Activated naive CD4-positive, alpha-beta T cell treated with anti-CD3 and anti-CD28 coated beads, Interleukin-2, amount 50 U/mL, for 16 hours (primary cell): ENCODE results near the gene PDK2.
"Not testable (repeated sequence)": the region's sequence is repeated elsewhere in the genome, so short reads cannot be mapped to it uniquely, and the experiment has no call there.

ENCODE experiments used
- DNase-seq: peaks from one replicate; pipeline ENCODE4 v3.0.0-alpha.2; 2020

PDK2 gene

DNA sequence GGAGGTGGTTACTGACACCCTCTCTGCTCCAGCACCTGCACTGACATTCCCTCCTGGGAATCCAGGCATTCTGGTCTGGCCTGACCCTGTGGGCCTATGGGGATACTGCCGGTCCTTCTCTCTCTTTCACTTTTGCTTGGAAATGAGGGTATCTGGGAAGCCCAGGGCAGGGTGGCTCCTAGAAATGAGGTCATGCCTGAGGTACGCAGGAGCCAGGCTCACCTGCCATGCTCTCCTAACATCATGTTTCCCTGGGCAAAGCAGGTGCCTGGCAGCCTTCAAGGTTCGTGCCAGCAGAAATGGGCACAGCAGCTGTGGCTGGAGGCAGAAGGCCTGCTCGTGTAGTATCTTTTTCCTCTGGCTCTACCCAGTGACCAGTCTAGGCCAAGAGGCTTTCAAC, 35.9 kb upstream of the PDK2 start:
- DNase-seq, result no peak

- no peak for DNase-seq
Observed at GRCh38 chr17:50059759-50060273, 35.3 kb upstream of the PDK2 start.

DNA sequence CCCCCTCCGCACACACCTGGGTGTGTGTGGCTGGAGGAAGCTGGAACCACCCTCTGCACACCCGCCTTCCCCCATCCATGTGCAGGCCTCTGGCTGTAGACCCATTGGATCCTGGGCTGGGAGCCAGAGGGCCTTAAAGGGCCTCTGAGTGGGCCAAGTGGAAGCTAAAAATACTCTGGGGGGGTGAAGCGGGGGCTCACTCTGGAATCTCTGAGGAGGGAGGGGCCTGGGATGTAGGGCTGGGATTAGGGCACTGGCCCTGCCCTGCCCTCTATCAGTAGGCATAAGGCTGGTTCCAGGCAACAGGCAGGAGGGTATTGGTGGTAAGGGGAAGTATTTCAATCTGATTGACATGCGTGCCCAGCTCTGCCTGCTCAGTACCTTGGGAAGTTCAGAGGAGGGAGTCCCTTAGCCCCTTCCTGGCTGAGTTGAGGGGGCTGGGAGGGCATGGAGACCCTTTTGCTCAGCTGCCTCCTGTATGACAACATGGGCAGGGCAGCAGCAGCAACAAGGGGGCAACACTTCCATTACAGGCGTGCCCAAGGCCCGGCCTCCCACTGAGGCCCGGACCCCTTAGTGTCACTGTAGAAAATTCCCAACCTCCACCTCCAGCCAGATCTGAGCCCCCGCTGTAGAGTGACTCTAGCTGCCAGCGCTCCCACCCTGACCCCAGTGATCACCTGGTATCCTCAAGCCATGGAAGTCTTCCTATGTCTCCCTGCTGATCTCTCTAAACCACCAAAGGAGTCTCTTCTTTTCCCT, 34.0 kb upstream of the PDK2 start:
- DNase-seq, result no peak

DNA sequence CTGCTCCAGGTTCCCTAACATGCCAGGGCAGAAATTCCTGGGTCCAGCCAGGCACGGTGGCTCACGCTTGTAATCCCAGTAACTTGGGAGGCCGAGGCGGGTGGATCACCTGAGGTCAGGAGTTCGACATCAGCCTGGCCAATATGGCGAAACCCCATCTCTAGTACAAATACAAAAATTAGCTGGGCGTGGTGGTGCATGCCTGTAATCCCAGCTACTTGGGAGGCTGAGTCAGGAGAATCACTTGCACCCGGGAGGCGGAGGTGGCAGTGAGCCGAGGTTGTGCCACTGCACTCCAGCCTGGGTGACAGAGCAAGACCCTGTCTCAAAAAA, 33.5 kb upstream of the PDK2 start:
- DNase-seq, result not testable (repeated sequence)

DNA sequence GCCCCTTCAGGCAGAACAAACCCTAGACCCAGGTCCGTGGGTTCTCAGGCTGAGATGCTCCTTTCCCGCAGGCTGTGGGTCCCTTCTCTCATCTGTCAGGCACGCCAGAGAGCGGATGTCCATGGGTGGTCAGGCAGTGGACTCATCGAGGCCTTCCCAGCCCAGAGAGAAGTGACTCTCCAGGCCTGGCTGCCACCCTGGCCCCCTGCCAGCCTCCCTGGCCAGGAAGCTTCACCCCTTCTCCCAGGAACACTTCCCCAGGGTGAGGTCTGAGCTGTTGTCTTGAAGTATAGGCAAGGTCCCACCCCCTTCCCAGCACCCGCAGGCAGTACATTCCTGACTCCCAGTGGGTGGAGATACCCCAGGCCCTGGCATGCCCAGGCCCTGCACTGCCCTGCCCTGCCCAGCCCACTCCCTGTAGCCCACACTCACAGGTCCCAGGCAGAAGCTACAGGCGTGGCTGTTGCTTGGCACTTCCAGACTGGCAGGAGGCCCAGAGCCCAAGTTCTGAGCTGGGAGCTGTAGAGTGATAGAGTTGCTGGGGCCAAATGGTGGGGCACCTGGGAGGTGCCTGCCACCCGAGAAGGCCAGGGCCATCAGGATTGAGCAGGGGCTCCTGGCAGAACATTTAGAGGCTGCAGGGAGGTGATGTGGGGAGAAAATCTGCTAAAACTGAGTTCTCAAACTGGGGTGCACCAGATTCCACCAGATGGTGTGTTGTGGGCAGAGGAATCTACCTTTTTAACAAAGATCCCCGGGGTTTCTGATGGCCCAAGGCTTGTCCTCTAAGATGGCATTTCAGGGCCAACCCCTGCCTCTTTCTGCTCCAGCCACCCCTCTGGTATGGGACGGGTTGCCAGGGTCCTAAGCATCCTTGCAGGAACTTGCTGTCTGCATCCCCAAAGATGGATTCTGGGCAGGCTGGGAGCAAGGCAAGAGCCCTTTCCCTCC, 32.6 kb upstream of the PDK2 start:
- DNase-seq, result no peak

DNA sequence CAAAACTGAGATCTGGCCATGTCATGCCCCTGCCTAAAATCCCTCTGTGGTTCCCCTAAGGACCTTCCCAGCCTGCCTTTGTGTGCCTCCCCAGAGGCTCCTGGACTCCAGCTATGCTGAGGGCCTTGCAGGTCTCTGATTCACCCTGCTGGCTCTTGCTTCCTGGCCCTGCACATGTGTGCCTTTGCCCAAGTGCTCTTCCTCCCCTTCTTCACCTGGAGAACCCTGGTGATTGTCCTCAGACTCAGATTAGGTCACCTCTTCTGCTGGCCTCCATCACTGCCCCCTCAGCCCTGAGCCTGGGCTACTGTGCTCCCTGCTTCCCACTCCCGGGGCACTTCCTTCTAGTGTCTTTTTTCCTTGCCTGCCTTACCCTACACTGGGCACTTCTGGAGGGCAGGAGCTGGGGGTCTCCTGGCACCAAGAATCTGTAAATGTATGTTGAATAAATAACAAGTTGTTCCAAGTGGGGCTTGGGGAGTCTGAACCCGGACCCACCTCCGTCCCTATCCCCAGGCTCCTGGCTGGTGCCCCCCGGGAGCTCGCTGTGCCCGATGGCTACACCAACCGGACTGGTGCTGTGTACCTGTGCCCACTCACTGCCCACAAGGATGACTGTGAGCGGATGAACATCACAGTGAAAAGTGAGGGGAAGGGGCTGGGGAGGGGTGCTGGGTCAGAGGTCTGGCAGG, 31.4 kb upstream of the PDK2 start:
- DNase-seq, result no peak

DNA sequence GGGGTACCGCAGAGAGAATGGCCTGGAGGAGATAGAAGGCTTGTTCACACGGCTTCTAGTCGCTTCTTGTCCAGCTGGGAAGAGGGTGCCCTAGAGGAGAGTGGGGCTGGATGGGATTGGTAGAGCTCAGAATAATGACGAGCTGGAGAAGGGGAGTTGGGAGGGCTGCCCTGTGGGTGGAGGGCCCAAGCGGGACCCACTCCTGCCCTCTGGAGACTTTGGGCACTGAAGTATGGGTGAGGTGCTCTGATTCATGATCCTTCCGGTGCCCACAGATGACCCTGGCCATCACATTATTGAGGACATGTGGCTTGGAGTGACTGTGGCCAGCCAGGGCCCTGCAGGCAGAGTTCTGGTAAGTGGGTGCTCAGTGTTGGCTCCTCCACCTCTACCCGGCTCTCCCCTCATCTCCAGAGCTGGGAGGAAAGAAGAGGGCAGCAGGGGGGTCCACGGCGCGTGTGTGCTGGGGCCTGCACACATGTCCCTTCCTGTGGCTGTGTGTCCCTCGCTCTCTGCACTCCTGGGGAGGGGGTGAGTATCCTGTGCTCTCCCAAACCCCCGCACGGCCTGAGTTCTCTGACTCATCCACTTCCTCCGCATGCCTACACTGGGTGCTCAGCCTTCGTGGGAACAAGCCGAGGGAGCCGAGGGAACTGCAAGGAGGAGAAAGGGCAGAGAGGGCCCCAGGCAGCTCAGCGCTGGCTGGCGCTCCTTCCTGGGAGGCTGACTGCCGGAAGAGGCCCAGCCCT, 30.7 kb upstream of the PDK2 start:
- DNase-seq, result no peak

GRCh38 chr17:50065056-50065455, 30.1 kb upstream of the PDK2 start:
- DNase-seq, result no peak

- DNase-seq, result no peak
Observed at GRCh38 chr17:50066995-50067394, 28.2 kb upstream of the PDK2 start.

DNA sequence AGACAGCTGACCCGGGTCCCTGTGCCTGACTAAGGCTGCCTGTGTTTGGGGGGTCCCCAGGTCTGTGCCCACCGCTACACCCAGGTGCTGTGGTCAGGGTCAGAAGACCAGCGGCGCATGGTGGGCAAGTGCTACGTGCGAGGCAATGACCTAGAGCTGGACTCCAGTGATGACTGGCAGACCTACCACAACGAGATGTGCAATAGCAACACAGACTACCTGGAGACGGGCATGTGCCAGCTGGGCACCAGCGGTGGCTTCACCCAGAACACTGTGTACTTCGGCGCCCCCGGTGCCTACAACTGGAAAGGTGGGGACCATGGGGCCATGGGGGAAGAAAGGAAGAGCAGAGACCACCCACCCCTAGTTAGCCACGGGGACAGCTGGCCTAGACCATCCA, 27.2 kb upstream of the PDK2 start:
- no peak for DNase-seq

GRCh38 chr17:50070908-50071680, 24.1 kb upstream of the PDK2 start:
- DNase-seq, result no peak

- no peak for DNase-seq
Observed at GRCh38 chr17:50071692-50072091, 23.5 kb upstream of the PDK2 start.

- no peak for DNase-seq
Observed at GRCh38 chr17:50072130-50072529, 23.0 kb upstream of the PDK2 start.

GRCh38 chr17:50072925-50073324, 22.2 kb upstream of the PDK2 start:
- no peak for DNase-seq

DNA sequence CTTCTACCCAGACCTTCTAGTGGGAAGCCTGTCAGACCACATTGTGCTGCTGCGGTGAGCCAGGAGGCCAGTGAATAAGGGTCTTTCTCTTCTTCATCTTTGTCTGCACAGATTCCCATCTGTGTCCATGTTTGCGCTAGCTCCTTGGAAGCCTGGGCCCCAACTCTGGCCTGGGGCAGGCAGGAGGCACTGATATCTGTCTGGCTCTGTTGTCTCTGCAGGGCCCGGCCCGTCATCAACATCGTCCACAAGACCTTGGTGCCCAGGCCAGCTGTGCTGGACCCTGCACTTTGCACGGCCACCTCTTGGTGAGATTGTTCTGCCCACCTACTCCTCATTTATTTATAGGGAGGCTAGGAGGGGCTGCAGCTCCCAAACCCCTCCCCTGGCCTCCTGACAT, 20.9 kb upstream of the PDK2 start:
- DNase-seq, result no peak

DNA sequence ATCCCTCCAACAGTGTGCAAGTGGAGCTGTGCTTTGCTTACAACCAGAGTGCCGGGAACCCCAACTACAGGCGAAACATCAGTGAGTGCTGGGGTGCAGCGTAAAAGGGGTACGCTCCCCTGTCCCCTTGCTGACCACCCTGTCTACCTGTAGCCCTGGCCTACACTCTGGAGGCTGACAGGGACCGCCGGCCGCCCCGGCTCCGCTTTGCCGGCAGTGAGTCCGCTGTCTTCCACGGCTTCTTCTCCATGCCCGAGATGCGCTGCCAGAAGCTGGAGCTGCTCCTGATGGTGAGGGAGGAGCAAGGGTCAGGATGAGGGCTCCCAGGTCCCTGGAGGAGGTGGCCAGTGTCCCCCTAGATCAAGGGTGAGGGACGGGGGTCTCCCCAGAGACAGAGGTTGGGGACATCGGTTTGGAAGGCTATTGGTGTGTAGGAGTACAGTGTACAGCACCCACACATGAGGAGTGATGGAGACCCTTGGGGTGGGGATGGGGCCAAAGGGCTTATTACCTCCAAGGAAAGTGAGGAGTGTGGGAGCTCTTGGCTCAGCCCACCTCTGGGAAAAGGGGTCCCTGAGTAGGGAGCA, 19.6 kb upstream of the PDK2 start:
- DNase-seq, result no peak

GRCh38 chr17:50076221-50076590, 18.9 kb upstream of the PDK2 start:
- no peak for DNase-seq

DNA sequence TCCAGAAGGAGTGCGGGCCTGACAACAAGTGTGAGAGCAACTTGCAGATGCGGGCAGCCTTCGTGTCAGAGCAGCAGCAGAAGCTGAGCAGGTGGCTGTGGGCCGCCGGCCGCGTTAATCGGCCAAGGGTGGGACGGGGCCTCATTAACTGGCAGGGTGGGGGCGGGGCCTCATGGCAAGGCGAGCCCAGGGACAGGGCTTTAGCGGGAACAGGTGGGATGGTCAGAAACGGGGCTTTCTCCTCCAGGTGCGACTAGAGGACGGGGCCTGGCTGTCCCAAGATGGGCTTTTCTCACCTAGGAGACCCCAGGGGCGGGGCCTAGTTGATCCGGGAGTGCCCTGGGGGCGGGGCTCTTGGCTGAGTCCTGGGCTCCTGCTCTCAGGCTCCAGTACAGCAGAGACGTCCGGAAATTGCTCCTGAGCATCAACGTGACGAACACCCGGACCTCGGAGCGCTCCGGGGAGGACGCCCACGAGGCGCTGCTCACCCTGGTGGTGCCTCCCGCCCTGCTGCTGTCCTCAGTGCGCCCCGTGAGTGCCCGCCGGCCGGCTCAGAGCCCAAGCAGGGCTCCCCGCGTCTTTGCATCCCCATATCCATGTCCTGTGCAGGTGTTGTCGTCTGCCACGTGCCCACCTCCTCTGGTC, 18.4 kb upstream of the PDK2 start:
- DNase-seq, result no peak

GRCh38 chr17:50078430-50078829, 16.7 kb upstream of the PDK2 start:
- DNase-seq, result no peak

- DNase-seq, result no peak
Observed at GRCh38 chr17:50079334-50080095, 15.6 kb upstream of the PDK2 start.
